Middle frontal gyrus (tissue), 1 donor: Measurements from ENCODE around the gene SHC2.
"Not testable (repeated sequence)": the region's sequence is repeated elsewhere in the genome, so short reads cannot be mapped to it uniquely, and the experiment has no call there.

ENCODE experiments used
- DNase-seq: peaks from one replicate; pipeline ENCODE4 v3.0.0-alpha.2; 2015; ENCODE audit warnings: low spot score; ENCODE audit errors: extremely low spot score

Gene SHC2

DNA sequence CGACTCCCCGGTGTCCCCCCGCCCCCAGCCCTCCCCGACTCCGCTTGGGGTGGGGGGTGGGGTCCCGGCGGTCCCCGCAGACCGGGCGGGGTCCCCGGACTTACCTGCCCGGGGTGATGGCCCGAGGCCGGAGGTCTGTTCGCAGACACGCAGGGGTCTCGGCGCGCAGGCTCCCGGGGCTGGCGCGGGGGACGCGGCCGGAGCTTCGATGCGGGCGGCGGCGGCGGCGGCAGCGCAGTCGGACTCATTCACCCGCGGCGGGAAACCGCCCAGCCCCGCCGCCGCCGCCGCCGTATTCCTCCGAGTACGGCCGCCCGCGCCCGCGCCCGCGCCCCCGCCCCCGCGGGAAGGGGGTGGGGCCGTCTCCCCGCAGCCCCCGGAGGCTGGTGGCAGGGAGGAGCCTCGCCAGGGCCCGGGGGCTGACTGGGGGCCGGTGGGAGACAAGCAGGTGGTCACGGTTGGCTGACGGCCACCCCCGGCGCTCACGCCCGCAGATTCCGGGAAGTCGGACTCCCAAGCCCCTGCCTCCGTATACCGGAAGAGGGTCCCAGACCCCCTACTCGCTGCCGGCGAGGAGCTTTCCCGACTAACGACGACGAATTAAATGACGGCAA is 51.8 kb downstream of the SHC2 start, which contains the start of gene C2CD4C:
Gene C2CD4C (minus strand): TSS at position 246 of the 614 bp plus-strand sequence. CDS start 786 bp downstream, outside the sequence.
- no peak for DNase-seq

DNA sequence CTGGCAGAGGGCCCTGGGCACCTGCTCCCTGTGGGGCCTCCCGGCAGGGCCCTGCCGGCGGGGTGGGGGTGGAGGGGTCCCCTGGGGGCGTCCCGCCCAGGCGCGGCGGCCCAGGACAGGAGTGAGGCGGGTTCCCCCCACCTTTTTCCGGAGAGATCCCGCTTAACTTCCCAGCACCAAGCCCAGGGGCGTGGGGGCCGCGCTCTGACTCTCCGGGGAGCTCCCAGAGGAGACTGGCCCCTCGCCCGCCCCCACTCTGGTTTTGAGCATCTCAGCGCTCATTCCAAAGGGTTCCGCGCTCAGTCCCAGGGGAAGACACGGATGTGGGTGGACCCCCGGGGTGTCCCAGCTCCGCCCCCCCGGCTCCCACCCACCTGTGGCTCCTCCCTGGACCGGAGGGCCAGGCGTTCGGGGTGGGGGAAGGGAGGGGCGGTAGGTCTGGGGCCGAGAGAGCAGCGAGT is 52.4 kb downstream of the SHC2 start:
- no peak for DNase-seq

DNA sequence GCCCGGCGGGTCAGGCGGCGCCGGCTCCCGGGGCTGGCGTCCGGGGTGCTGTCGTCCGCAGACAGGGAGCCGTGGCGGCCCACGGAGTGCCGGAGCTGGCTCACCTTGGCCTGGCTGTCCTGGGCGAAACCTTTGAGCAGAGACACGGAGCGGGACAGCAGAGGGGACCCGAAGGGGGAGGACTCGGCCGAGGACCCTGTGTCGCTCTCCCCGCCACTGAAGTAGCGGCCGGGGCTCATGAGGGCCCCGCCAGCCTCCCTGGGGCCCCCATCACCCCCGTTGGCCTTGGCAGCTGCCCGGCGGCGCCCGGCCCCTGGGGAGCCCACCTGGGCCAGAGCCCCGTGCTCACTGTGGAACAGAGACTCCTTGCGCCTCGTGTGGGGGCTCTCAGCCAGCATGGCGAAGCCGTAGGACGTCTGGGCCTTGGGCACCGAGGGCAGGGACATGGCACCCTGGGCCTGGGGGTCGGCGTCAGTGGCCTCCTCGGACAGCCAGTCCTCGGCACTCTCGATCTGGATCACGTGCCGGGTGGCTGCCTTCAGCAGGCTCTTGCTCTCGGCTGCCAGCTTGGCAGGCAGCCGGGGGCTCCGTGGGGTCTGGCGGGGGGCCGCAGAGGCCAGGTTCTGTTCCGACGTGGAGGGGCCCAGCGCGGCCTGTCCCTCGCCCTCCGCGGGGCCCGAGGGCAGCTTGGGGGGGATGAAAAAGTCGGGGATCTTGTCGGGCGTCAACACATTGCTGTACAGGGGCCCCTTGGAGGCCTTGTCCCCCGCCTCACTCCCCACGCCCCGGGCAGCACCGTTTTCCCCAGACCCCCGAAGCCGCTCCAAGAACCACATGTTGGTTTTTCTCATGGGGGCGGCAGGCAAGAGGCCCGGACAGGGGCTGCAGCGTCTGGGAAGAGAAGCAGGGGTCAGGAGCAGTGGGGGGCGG is 53.1 kb downstream of the SHC2 start:
- DNase-seq: no peak

DNA sequence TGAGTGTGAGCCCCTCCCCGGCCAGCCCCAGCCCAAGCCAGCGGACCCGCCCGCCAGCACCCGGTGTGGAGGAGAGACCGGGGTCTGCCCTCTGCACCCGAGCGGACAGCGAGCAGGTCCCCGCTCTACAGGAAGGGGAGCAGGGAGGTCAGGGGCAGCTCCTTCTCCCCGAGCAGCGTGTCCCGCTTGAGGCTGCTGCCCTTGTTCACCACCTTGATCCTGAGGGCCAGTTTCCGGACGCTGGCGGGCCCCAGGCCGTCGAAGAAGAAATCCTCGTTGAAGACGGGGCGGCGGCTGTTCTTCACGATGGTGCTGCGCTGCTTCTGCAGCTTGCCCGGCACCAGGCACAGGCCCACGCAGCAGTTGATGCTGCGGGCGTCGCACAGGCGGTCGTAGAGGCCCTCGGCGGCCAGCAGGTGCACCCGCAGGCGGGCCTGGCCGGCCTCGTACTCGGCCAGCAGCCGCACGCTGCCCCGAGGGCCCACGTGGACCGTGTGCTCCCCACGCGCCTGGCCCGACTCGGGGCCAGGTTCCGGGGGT is 53.8 kb downstream of the SHC2 start:
- DNase-seq: no peak

DNA sequence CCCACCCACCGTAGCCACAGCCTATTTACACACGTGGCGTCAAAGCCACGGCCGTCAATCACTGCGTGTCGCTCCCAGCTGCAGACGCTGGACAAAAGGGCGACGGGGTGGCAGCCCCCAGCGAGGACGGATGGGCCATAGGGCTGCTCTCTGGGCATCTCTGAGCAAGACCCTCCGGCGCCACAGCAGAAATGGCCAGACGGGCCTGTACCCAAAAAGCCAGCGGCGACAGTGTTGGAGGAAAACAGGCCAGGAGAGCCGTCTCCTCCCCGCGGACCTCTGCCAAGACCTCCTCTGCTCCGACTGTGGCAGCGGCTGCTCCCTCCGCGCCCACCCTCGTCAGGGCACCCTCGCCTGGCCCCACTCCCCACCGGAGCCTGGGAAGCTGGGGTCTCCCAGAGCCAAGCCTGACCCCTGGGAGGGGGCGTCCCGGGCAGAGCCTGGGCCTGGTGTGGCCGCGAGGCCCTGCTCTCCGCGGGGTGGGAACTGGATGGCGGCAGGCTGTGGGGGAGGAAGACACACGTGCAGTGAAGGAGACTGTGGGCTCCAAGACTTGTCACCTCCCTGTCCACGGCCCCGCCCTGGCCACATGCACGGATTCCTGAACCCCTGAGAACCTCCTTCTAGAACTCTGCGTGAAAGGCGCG is 54.6 kb downstream of the SHC2 start:
- DNase-seq: no peak

DNA sequence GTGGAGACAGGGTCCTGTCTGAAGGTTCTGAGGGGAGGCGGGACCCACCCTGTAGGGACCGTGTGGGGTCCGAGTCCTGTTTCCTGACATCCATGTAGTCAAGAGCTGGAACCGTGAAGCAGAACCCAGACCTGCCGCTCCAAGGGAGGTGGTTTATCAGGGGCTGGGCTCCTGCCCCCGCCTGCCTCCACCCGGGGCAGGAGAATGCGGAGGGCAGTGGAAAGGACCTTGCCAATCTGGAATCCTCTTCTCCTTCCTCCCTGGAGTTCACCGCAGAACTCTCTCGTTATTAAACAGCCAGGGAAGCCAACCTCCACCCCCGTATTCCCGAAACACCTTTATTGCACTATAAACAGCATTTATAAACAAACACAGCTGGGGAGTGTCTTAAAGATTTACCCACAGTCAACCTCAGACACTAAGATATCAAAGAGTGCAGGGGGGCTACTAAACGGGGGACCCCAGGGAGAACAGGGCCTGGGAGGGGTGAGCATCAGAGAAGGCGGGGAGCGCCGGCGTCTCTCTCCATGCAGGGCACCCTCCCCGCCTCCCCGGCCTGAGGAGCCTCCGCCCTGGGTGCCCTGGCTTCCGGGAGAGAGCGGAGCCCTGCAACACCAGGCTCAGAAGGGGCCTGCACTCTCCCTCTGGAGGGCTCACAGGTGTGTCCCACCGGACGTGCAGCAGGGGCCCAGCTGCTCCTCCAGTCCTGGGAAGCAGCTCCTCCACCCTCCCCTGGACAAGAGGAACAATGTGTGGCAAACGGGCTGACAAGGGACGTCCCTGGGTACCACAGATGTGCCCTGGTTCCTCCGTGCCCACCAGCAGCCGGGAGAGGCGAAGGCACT is 55.5 kb downstream of the SHC2 start:
- DNase-seq: no peak

DNA sequence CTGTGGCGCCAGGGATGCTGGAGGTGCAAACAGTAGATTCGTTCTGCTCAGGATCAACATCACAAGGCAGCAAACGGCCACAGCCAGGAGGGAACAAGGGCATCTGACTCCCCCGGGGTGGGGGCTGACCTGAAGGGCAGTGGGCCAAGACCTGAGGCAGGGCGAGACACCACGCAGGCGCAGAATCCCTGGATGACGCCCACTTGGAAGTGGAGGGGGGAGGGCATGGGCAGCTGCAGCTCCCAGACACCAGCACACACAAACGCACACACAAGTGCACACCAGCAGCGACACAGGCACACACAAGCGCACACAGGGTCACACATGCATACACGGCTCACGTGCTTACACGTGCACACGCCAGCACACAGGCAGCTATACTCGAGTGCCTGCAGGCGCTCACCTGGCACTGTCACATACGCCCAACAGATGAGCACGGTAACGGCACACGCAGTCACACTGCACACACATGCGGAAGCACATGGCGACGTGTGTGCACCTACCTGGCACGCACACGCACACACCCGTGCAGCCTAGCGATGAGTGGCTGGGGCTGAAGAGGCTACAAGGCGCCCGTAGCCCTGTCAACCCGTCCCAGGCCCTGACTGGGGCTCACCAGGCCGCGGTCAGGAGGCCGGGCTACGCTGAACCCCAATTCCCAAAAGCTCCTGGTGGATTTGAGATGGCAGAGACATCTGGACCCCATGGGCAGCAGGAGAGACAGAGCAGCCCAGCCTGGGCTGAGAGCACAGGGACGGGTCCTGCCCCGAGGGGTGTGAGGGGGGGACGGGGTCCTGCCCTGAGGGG is 57.4 kb downstream of the SHC2 start:
- DNase-seq: no peak

DNA sequence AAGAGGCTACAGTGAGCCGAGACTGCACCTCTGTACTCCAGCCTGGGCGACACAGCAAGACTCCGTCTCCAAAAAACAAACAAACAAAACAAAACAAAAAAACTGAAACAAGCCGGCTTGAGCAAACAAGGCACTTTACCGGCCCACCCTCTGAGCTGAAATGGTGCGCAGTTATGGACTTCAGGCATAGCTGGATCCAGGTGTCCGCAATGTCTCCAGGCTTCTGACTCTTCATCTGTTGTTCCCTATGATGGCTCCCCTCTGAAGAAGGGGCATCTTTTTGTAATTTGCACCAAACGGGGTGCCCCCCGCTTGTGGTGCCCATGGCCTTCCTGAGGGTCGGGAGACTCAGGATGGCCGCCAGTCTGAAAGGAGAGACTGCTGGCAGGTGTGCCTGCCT is 58.0 kb downstream of the SHC2 start:
- no peak for DNase-seq

DNA sequence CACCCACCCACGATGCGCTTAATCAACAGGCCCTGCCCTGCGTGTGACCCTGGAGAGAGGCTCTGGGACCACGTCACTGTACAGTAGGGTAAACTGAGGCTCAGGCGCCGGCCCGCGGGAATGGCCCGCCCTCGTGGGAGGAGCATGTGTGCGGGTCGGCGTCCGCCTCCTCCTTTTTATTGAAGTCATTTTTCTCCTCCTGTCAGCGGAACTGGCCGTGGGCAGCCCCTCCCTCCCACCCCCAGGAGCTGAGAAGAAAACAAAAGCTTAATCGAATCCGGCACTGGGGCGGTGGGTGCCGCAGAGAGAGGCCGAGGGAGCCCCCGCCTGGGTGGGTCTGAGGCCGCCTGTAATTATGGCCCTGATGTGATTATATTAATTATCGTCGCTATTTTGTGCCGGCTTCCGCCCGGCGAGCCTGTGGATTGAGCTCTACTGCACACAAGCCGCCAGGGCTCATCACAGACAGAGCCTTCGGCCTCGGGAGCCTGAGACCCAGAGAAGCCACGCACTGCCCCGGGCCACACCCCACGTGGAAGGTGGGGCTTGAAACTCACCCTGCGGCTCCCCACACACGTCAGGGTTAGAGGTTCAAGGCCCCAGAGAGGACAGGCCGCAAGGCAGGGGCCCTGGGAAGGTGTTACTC is 58.8 kb downstream of the SHC2 start:
- DNase-seq: no peak

DNA sequence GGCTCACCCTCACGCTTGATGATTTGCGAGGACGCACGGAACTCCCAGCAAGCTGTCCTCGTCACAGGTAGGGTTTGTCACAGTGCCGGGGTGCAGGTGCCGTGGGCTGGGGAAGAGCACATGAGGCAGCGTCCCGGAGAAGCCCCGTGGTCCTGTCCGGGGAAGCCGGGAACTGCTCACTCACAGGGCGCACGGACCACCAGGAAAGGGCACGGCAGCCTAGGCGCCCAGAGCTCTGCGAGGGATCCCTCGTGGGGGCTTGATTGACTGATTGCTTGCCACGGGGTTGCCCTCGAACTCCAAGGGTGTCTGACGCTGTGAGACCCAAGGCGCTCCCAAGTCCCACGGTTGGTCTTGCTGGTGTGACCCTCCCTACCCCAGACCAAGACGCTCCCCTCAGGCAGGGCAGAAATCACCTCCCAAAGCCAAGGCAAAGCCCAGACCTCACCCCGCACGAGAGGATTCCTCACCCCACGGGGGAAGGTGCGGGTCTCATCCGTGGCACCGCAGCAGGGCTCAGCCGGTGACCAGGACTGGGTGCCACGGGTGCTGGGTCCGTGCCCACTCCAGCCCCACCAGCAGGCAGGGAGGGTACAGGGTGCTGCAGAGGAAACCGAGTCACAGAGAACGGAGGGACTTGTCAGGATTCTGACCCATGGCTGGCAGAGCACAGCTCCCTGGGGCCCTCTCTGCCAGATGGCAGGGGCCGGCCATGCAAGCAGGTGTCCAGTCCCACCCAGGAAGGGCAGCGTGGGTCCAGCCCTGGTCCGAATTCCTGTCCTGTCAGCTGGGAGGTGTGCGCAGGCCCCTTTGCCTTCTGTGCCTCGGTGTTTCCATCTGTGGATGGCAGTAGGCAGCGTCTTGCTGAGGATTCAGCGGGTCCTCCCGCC is 59.6 kb downstream of the SHC2 start:
- DNase-seq: no peak

DNA sequence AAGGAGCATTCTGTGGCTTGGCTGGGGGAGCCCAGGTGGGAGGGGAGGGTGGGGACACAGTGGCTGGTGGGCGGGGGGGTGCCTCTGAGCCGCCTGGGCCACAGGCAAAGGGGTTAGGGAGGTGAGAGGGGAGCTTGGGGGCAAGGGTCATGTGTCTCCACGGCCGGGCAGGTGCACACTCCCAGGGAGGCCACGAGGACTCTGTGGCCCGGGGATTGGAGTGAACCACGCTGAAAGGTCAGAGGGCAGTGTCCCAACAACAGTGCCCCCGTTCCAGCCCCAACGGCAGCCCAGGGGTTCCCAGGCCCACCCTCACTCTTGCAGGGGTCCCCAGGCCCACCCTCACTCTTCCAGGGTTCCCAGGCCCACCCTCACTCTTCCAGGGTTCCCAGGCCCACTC is 61.5 kb downstream of the SHC2 start:
- DNase-seq: no peak

DNA sequence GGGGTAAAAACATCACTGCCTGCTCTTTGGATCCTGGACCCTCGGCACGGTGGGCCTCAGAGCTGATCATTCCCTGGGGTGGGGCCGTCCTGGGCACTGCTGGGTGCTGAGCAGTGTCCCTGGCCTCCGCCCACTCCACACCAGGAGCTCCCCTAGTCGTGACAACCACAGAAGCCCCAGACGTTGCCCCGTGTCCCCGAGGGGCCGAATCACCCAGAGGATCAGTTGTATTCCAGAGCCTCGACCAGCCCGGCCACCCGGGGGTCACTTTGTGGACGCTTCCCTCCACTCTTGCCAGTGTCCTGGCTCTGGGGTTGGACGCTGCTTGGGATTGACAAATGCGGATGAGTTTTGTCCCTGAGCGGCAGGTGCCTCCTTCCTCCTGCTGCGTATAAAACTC is 62.1 kb downstream of the SHC2 start:
- DNase-seq: no peak

DNA sequence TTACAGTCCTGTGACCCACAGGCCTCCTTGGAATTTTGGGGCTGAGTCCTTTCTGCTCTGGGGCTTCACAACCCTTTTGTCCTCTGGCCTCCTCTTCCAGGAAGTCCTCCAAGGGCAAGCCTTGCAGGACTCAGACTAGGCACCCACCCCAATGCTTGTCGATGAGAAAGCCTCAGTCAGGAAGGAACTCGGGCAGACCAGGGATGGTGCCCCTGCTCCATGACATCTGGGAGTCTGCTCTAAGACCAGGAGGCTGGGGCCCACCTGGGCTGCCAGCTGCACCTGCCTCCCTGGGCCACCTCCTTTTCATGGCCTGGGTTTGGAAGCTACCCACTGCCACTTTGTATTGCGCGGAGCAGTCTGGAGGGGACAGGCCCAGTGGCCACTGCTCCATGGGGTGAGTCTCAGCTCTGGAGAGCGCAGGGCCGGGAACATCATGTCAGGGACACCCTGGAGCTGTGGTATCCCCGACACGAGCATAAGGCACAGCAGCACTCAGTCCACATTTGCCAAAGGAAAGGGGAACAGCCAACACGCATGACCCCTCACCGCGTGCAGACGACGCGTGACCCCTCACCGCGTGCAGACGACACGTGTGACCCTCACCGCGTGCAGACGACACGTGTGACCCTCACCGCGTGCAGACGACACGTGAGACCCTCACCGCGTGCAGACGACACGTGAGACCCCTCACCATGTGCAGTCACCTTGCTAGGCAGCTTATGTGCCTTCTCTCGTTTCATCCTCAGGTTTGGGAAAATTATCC is 62.7 kb downstream of the SHC2 start:
- no peak for DNase-seq

DNA sequence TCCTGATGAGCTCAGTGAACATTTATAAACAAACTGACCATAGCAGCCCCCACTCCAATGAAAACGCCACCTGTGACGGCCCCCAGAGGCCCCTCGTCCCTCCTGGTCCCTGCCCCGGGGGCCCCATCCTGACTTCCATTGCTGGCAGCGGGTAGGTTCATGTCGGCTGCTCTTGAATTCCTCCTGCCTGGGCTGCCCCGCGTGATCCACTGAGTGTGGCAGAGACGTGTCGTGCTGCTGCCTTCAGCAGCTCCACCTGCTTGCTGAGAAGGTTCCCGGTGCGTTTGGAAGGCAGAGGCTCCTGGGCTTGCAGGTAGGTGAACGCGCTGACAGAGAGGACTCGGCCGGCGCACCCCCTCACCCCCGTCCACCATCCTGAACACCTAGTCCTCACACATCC is 63.5 kb downstream of the SHC2 start:
- no peak for DNase-seq

DNA sequence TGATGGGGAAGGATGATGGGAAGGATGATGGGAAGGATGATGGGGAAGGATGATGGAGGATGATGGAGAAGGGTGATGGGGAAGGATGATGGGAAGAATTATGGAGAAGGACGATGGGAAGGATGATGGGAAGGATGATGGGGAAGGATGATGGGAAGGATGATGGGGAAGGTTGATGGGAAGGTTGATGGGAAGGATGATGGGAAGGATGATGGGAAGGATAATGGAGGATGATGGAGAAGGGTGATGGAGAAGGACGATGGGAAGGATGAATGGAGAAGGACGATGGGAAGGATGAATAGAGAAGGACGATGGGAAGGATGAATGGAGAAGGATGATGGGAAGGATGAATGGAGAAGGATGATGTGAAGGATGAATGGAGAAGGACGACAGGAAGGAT is 65.4 kb downstream of the SHC2 start:
- DNase-seq: no peak

DNA sequence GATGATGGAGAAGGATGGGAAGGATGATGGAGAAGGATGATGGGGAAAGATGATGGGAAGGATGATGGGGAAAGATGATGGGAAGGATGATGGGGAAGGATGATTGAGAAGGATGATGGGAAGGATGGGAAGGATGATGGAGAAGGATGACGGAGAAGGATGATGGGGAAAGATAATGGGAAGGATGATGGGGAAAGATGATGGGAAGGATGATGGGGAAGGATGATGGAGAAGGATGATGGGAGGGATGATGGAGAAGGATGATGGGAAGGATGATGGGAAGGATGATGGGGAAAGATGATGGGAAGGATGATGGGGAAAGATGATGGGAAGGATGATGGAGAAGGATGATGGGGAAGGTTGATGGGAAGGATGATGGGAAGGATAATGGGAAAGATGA is 66.0 kb downstream of the SHC2 start:
- not testable (repeated sequence) for DNase-seq

DNA sequence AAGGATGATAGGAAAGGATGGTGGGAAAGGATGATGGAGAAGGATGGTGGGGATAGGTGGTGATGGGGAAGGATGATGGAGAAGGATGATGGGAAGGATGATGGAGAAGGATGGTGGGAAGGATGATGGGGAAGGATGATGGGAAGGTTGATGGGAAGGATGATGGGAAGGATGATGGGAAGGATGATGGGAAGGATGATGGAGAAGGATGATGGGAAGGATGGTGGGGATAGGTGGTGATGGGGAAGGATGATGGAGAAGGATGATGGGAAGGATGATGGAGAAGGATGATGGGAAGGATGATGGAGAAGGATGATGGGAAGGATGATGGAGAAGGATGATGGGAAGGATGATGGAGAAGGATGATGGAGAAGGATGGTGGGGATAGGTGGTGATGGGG is 67.3 kb downstream of the SHC2 start:
- not testable (repeated sequence) for DNase-seq
